Middle frontal gyrus (tissue), 1 donor: Measurements from ENCODE around the gene TYRO3.
A peak's percentile ranks its signal among the peaks of the same experiment; 100 is the strongest.

Experiments used
- DNase-seq: peaks from one replicate; pipeline ENCODE4 v3.0.0-alpha.2; 2015; ENCODE audit warnings: low spot score; ENCODE audit errors: extremely low spot score

The TYRO3 gene

DNA sequence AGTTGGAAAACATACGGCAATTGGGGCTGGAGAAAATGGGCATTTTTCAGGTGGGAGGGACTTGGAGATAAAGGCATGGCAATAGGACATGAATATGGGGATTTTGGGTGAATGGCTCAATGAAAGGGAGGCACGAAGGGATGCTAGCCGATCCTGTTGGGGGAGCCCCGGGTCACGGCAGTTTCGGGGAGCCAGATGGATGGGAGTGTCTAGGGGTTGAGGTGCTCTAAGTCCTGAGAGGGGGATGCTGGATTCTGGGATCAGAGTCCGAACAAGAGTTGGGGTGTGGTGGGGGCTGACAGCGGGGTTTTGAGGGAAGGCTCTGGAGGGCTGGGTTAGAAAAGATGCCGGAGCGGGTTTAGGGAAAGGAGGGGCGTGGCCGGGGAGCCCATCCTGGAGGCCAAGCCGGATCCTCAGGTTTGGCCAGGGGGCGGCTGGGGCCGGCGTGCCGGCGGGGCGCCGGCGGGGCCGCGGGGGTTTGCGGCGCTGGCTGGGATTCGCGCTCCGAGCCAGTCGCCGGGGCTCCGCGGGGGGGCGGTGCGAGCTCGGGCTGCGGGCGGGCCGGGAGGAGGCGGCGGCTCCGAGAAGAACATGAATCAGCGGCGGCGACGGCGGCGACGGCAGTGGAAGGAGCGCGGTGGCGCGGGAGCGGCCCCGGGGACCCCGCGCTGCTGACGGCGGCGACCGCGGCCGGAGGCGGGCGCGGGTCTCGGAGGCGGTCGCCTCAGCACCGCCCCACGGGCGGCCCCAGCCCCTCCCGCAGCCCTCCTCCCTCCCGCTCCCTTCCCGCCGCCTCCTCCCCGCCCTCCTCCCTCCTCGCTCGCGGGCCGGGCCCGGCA, at the start of gene TYRO3:
TYRO3 (plus strand) TSS at position 813 of the 839 bp plus-strand sequence. CDS start 46 bp downstream, outside the sequence.
- peak; percentile 40 for DNase-seq

DNA sequence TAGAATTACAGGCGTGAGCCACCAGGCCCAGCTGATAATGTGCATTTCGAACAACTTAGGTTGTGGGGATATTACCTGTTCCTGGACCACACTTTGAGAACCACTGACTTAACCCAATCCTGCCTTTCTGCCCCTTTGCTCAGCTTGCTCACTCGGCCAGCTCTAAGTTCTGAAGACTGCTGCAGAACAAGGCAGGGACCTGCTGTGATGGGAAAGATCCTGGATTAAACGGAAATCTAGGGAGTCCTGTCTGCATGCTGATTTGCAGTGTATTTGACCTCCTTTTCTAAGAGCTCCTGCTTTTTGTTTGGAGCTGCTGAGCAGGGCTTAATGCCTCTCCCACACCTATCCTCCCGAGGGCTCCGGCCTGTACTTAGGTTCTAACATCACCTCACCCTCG, 48.3 kb upstream of the TYRO3 start:
- no peak for DNase-seq

DNA sequence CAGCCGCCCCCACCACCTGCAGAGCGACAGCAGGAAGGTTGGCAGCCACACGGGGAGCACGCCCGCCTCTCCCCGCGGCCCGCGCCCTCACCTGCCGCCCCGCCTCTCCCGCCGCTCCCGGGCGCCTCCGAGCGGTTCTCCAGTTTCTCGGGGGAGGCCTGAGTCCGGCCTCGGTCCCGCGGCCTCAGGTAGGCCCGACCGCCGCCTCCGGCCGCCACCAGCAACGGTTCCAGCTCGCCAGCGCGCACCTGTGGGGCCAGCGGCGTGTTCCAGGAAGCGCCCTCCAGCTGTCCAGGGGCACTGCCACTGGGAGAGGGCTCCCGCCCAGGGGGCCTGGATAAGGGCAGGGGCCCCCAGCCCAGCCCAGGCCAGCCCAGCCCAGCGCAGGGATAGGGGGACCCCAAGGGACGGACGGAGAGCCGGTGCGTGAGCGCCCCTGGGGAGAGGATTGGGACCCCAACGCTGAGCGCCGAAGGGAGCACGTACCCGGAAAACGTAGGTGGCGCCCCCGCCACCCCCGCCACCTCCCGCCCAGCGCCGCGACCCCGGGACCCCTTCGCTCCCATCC, 47.6 kb upstream of the TYRO3 start:
- DNase-seq = no peak

DNA sequence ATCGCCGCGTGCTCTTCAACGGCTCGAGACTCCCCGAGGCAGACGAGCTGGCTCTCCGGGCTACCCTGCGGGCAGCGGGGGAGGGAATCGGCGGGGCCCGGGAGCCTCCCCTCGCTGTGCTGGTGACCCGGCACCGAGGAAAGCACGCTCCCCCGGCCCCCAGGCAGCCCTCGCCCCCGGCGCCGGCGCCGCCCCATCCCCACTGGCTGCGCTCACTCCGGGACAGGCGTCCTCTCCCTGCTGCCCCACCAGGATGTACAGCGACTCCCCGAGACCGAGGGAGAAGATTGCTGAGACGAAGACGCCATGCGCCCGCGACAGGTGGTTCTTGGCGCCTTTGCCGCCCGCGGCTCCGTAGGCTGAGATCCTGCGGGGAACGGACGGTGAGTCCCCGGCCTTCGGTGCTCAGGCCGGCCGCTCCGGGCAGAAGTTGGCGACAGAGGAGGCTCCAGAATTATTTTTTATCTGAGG, 47.1 kb upstream of the TYRO3 start:
- DNase-seq = no peak

DNA sequence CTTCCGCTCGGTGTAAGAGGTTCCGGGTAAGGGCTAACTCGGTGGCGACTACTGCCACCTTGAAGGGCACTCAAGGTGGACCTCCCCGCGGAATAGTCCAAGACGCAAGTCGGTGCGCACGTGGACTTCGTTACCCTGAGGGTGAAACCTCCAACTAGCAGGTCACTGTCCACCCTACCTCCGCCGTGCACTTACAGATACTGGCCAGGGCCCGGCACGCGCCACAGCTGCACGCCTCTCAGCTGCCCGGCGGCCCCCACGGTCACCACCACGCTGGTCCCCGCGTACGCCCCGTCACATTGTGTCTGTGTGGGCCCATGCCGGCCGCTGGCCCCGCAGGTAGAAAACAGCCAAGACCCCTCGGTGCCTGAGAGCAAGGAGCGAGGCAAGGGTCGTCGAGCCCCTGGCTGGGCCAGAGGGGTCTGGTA, 46.5 kb upstream of the TYRO3 start:
- no peak for DNase-seq

DNA sequence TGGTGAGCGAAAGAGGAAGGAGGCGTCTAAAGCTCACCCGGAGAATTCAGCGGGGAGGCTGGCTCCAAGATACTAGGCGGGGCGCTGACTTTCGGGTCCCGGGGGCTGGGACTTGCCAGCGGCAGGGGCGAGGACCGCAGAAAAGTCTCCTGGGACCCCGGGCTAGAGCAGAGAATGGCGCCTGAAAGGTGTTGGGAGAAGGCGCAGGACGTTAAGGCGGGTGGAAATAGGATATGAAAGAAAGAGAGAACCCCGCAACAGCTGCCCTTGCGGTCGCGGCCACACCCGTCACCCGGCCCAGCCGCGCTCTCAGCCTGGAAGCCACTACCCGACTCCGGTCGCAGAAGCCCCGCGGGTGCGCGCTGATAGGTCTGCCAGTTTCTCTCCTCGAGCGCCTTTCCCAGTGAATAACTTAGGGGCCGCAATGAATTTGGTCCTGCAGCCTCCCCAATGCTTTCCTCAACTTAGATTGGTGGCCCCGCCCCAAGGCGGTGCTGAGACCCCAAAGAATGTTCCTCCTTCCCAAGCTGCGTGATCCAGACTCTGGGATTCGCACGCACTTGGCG, 46.0 kb upstream of the TYRO3 start:
- DNase-seq = no peak

DNA sequence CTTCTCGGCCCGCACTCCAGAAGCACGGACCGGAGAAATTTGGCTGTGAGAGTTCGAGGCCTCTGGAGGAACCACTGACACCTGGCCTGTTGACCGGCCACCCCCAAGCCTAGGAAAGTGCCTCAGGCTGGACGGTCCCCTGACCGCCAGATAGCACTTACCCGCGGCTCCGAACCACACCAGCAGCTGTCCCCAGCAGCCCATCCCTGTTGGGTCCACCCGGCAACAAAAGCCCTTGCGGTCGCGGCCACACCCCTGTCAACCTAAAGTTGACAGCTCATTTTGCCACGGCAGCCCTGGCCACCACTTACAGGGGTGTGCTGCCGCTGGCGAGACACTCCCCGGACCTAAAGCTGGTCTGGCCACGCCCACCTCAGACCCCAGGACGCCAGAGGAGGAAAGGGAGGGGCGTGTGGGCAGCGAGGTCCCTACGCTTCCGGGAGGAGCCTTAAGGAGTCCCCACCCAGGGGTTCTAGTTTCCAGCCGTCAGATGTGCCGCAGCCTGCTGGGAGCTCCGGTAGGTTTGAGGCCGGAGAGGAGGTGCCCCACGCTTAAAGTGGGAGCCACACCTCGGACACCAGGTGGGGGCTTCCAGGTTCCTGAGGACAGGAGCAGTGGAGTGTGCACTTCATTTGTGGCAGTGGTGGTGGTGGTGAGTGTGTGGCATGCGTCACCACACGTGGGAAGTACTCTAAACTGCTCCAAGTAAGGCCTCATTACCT, 45.3 kb upstream of the TYRO3 start, which contains the start of gene LTK:
LTK (minus strand) TSS at position 322 of the 722 bp plus-strand sequence; CDS start at position 204, 118 bp downstream.
- no peak for DNase-seq

DNA sequence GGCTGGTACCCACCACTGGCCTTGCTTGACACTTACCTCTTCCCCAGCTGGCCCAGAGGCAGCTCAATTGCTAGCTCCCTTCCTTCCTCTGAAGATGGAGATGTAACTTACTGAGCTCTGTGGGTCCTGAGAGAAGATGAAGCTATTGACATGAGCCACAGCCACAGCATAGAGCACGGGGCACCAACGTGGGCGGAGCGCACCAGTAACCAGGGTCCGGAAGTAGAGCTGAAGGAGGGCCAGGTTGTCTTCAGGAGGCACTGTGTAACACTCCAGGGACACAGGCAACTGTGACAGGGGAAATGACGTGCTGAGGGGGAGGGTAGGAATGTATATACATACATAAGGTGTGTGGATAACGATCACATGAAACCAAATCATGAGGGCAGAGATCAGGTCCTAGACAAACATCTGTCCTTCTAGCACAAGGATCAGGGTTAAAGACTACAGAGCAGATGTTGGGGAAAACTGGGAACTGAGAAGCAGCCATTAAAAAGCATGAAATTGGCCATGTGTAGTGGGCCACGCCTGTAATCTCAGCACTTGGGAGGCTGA, 41.0 kb upstream of the TYRO3 start:
- DNase-seq = no peak

DNA sequence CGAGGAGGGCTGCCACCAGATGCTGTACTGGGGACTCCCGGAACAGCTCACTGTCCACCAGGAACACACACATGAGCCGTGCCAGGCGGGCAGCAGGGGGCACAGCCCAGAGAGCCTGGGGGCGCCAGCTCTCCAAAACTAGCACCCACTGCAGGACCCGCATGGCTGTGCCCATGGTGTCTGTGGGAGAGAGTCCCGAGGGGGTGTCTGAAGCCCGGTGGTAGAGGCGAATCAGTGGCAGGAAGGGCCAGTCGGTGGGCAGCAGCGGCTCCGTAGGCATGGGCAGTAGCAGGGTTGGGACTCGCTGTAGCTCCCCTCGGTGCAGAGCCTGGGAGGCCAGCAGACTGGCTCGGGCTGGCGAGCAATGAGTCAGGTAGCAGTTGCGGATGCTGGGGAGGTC, 38.4 kb upstream of the TYRO3 start:
- DNase-seq = no peak

DNA sequence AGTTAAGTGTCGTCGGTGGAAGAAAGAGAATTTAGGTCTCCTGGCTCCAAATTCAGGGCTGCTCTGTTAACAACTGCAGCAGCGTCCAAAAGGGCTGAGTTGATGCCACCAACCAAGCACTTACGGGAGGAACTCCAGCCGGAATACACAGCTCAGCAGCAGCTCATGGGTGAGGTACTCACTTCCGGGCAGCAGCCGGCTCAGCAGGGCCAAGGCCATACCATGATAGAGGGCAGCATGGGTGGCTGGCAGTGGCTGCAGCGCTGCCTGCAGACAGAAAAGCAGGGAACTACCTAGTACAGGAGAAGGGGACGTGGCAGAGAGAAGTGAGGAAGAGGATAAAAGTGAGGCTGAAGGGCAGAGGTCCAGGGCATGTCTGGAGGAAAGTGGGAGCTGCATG, 37.4 kb upstream of the TYRO3 start:
- DNase-seq = no peak

DNA sequence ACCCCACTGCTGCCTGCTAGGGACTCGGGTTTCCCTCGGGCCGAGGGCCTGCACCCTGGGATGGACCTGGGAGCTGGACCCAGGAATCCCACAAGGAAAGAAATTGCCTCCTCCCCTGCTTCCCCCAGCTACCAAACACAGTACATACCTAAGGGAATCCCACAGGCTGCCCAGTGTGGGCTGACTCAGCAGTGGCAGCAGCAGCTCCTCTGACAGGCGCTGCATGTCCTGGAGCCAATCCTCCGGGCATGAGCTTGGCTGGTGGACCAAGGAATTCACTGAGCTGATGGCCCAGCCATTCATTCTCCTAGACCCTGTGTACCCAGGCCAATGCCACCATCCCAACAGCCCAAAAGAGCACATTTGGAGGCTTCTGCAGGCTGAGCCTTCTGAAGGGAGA, 35.9 kb upstream of the TYRO3 start:
- DNase-seq = no peak

DNA sequence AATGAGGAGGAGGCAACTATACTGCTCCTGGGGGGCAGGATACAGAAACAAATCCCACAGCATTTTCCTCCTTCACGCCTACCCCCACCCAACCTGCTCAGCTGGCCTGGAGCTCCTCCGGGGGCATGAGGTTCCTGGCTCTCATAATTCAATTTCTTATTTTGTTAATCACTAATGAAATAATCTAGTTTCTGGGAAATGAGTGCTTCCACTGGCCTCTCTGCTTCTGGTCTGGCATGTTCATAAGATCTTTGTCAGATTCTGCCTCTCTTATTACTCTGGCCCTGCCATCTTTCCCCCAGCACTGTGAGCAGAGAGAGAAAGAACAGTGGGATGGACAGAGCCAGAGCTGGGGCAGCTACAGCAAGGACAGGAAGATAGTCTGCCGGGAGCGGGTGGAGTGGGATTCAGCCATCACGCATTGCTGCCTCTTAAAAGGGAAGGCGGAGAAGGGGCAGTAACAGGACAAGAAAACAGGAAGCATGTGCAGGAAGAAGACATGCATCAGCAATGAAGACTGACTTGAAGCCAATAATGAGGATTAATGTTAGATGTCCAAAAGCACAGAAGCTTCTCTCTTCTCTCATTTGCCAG, 28.6 kb upstream of the TYRO3 start:
- DNase-seq = no peak

DNA sequence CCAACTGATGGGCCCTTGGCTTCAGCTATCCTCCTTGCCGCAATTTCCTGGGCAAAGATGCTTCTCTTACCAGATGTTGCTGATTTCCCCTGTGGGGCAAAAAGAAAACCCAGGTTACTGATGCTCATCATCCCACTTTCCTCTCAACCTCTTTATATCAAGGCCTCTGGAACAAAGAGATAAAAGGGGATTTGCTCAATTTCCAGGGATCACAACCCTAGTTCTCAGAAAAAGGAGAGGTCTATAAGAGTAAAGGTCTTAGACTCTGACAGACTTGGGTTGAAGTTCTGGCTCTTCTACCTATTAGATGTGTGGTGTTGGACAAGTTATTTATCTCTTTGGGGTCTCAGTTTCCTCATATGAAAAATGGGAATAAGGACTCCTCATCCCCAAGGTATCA, 23.5 kb upstream of the TYRO3 start:
- no peak for DNase-seq

DNA sequence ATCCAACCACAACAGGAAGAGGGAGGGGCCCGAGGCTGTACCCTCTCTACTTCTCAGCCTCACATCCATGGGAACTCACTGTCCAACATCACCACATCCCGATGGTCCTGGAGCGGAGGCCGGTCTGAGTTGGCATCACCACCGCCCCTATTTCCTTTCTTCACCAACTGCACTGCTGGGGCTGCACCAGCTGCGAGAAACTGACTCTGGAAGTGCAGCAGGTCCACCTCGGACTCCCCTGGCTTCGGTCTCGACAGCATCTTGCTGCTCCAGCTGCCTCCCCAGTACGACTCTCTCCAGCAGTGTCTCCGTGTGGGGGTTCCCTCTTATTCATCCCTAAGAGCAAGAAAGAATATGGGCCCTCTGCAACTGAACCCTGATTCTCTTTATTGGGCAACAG, 22.1 kb upstream of the TYRO3 start:
- no peak for DNase-seq

DNA sequence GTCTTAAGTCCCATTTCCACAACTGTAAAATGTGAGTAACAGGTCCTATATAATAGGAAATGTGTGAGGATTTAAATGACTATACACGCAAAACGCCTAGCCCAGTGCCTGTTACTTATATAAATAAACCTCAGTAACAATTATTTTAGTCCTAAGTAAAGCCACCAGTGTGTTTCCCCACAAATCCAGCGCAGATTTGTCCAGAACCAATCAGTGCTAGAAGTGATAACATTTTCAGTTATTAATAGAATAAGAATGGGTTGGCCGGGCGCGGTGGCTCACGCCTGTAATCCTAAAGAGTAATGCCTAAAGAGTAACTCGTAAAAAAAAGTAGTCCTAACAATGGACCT, 15.5 kb upstream of the TYRO3 start:
- no peak for DNase-seq

DNA sequence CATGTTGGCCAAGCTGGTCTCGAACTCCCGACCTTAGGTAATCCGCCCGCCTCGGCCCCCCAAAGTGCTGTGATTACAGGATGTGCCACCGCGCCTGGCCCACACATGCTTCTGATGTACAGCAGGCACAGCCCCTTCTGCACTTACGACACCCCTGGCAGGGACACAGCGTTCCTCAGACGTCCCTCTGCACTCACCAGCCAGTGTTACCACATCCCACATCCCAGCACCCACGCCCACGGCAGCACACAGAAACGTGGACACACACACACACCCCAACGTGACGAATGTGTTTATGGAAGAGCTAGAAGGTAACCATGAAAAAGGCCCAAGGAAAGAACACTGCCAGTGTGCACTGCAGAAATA, 14.4 kb upstream of the TYRO3 start:
- peak; percentile 29 for DNase-seq

DNA sequence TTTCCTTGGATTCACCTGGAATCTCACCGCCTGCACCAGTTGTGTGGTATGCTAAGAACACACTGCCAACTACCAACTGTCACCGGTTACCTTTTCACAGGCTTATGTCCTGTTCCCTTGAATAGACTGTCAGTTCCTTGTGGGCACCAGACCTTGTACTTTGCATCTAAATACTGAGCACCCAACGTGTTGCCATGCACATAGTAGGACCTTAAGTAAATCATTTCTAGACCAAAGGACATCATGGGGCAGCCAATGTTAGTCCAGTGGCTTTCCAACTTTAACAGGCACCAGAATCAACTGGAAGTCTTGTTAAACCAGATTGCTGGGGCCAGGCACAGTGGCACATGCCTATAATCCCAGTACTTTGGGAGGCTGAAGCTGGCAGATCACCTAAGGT, 13.8 kb upstream of the TYRO3 start:
- no peak for DNase-seq

DNA sequence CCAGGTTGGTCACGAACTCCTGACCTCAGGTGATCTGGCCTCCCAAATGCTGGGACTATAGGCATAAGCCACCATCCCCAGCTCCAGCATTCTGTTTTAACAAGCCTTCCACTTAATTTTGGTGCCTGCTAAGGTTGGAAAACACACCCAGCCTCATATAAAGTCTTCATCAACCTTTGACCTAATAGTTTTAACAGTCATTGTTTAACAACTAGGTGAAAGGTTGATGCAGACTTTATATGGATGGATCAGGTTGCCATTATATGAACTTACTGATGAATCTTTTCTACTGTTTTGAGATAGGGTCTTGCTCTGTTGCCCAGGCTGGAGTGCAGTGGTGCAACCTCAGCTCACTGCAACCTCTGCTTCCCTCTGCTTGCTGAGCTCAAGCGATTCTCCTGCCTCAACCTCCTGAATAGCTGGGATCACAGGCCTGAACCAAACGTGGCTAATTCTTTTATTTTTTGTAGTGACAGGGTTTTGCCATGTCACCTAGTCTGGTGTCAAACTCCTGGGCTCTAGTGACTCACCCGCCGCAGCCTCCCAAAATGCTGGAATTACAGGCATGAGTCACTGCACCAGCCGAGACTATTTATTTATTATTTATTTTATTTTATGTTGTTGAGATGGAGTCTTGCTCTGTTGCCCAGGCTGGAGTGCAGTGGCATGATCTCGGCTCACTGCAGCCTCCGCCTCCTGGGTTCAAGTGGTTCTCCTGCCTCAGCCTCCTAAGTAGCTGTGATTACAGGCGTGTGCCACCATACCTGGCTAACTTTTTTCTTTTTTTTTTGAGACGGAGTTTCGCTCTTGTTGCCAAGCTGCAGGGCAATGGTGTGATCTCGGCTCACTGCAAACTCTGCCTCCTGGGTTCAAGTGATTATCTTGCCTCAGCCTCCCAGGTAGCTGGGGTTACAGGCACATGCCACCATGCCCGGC, 11.9 kb upstream of the TYRO3 start:
- no peak for DNase-seq

DNA sequence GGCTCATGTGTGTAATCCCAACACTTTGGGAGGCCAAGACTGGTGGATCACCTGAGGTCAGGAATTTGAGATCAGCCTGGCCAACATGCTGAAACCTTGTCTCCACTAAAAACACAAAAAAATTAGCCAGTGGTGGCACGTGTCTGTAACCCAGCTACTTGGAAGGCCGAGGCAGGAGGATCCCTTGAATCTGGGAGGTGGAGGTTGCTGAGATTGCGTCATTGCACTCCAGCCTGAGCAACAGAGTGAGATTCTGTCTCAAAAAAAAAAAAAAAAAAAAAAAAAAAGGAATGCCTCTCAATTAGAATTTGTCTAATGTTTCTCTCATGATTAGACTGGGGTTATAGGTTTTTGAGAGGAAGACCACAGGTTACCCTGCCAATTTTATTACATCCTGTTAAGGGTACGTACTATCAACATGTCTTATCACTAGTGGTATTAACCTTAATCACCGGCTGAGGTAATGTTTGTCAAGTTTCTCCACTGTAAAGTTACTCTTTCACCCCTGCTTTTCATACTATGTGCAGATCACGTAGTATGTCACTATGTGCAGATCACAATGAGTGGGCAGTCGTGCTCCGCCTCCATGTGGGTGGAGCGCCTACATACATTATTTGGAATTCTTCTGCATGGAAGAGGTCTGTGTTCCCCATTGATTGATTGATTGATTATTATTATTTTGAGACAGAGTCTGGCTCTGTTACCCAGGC, 8.8 kb upstream of the TYRO3 start:
- no peak for DNase-seq

DNA sequence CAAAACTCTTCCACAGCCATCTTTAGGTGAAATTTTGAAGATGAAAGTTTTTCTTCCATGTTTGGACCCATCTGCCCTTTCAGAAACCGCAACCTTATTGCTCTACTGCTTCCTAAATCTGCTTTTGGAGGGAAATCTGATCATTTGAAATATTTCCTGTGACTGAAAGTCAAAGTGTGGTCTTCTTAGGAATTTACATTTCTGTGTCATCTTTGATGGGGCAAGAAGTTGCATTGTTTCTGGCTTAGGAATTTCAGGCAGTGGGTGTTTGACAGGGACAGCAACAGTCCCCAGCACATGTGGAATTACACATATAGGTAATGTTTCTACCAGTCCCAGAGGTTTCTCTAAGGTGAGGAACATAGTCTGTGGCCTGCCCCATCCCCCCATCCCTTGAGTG, 5.3 kb upstream of the TYRO3 start:
- DNase-seq = no peak
